CD4-positive, alpha-beta T cell treated with Interferon gamma for 1 hour (primary cell): ENCODE data around the gene EVX1.

Experiments
- DNase-seq: peaks from one replicate; pipeline ENCODE4 v3.0.0-alpha.2; 2020

EVX1 gene

GRCh38 chr7:27235387-27236311 is 7.0 kb upstream of the EVX1 start:
- no peak for DNase-seq

GRCh38 chr7:27237735-27238334 is 4.8 kb upstream of the EVX1 start:
- no peak for DNase-seq

GRCh38 chr7:27238979-27239386 is 3.6 kb upstream of the EVX1 start:
- DNase-seq: no peak

GRCh38 chr7:27239387-27240014 is 3.1 kb upstream of the EVX1 start:
- DNase-seq: no peak

GRCh38 chr7:27240015-27240731 is 2.4 kb upstream of the EVX1 start:
- no peak for DNase-seq

GRCh38 chr7:27241189-27242056 is 1.2 kb upstream of the EVX1 start:
- DNase-seq: no peak

GRCh38 chr7:27242154-27242553 is 448 bp upstream of the EVX1 start:
- no peak for DNase-seq

GRCh38 chr7:27243340-27244163 is 950 bp downstream of the EVX1 start:
- no peak for DNase-seq

- DNase-seq: no peak
Measured at GRCh38 chr7:27244488-27245123, 2.0 kb downstream of the EVX1 start.

GRCh38 chr7:27245124-27245797 is 2.7 kb downstream of the EVX1 start:
- DNase-seq: no peak

GRCh38 chr7:27245798-27246691 is 3.4 kb downstream of the EVX1 start:
- DNase-seq: no peak

GRCh38 chr7:27247000-27247399 is 4.4 kb downstream of the EVX1 start:
- DNase-seq: no peak

GRCh38 chr7:27247452-27248426 is 5.1 kb downstream of the EVX1 start:
- no peak for DNase-seq

- DNase-seq: no peak
Measured at GRCh38 chr7:27248427-27248806, 5.8 kb downstream of the EVX1 start.

GRCh38 chr7:27248911-27249723 is 6.5 kb downstream of the EVX1 start:
- DNase-seq: no peak

GRCh38 chr7:27249724-27250556 is 7.3 kb downstream of the EVX1 start:
- no peak for DNase-seq
